ENCODE results near the gene CFAP92. TPM values are rescaled to one million over a fixed set of nuclear protein-coding genes. Genes with fewer than 3 reads are reported as not detected.
A peak's percentile ranks its signal among the peaks of the same experiment; 100 is the strongest.
"Not testable (repeated sequence)": the region's sequence is repeated elsewhere in the genome, so short reads cannot be mapped to it uniquely, and the experiment has no call there.

CFAP92 gene
- total RNA-seq, 1 donor from 2014 or later: not detected

- intact Hi-C loops (cut with DNase I): no loop called here
- no peak for ATAC-seq (ENCODE audit: poor library complexity)
- DNase-seq: no peak
Observed at GRCh38 chr3:128919988-128920387, 73.9 kb downstream of the CFAP92 start.

- intact Hi-C loops (cut with DNase I): no loop called here
- peak; percentile 47 for ATAC-seq (ENCODE audit: poor library complexity)
- no peak for DNase-seq
Observed at GRCh38 chr3:128917291-128917690, 76.6 kb downstream of the CFAP92 start.

- no peak for DNase-seq
- ATAC-seq (ENCODE audit: poor library complexity): no peak
- intact Hi-C loops (cut with DNase I): no loop called here
Observed at GRCh38 chr3:128914966-128915645, 78.8 kb downstream of the CFAP92 start.

- intact Hi-C loops (cut with DNase I): no loop called here
- DNase-seq: peak; percentile 75
- ATAC-seq (ENCODE audit: poor library complexity): peak; percentile 81
Observed at GRCh38 chr3:128911911-128912310, 82.0 kb downstream of the CFAP92 start.

- intact Hi-C loops (cut with DNase I): no loop called here
- DNase-seq (no peak), ATAC-seq (ENCODE audit: poor library complexity) (no peak)
Observed at GRCh38 chr3:128910006-128910405, 83.9 kb downstream of the CFAP92 start.

- intact Hi-C loops (cut with DNase I): no loop called here
- DNase-seq: no peak
- ATAC-seq (ENCODE audit: poor library complexity): no peak
Observed at GRCh38 chr3:128908951-128909350, 84.9 kb downstream of the CFAP92 start.

GRCh38 chr3:128907706-128908445 is 86.0 kb downstream of the CFAP92 start:
- intact Hi-C loops (cut with DNase I): no loop called here
- no peak for ATAC-seq (ENCODE audit: poor library complexity)

GRCh38 chr3:128906804-128907525 is 86.9 kb downstream of the CFAP92 start:
- intact Hi-C loops (cut with DNase I): no loop called here
- ATAC-seq (ENCODE audit: poor library complexity) (no peak), DNase-seq (no peak)

More at GRCh38 chr3:128907706-128908445, 86.0 kb downstream of the CFAP92 start:
- DNase-seq: no peak

GRCh38 chr3:128906031-128906803 is 87.7 kb downstream of the CFAP92 start:
- ATAC-seq (ENCODE audit: poor library complexity): no peak
- DNase-seq: no peak
- intact Hi-C loops (cut with DNase I): no loop called here

GRCh38 chr3:128903501-128903900 is 90.4 kb downstream of the CFAP92 start:
- ATAC-seq (ENCODE audit: poor library complexity) (no peak), DNase-seq (no peak)
- intact Hi-C loops (cut with DNase I): no loop called here

GRCh38 chr3:128902426-128902825 is 91.5 kb downstream of the CFAP92 start:
- ATAC-seq (ENCODE audit: poor library complexity): no peak

GRCh38 chr3:128895843-128896697 is 97.8 kb downstream of the CFAP92 start:
- intact Hi-C loops (cut with DNase I): no loop called here
- ATAC-seq (ENCODE audit: poor library complexity): peak; percentile 32

More at GRCh38 chr3:128902426-128902825, 91.5 kb downstream of the CFAP92 start:
- intact Hi-C loops (cut with DNase I): no loop called here
- no peak for DNase-seq

GRCh38 chr3:128889139-128889894 is 104.6 kb downstream of the CFAP92 start:
- DNase-seq: no peak
- ATAC-seq (ENCODE audit: poor library complexity): no peak
- intact Hi-C loops (cut with DNase I): no loop called here

More at GRCh38 chr3:128895843-128896697, 97.8 kb downstream of the CFAP92 start:
- no peak for DNase-seq

GRCh38 chr3:128884992-128885391 is 108.9 kb downstream of the CFAP92 start:
- ATAC-seq (ENCODE audit: poor library complexity): no peak

GRCh38 chr3:128882719-128883118 is 111.2 kb downstream of the CFAP92 start:
- no peak for DNase-seq
- intact Hi-C loops (cut with DNase I): no loop called here
- no peak for ATAC-seq (ENCODE audit: poor library complexity)

More at GRCh38 chr3:128884992-128885391, 108.9 kb downstream of the CFAP92 start:
- intact Hi-C loops (cut with DNase I): no loop called here
- DNase-seq: no peak

GRCh38 chr3:128881576-128881975 is 112.3 kb downstream of the CFAP92 start:
- intact Hi-C loops (cut with DNase I): no loop called here
- ATAC-seq (ENCODE audit: poor library complexity): no peak
- DNase-seq: no peak

- intact Hi-C loops (cut with DNase I); ATAC-seq (ENCODE audit: poor library complexity); DNase-seq: not testable (repeated sequence)
Observed at GRCh38 chr3:128880455-128880854, 113.4 kb downstream of the CFAP92 start.

Data from Right ventricle myocardium superior (tissue), 1 donor.